ENCODE results near the gene PRSS33. TPM values are rescaled to one million over a fixed set of nuclear protein-coding genes. Genes with fewer than 3 reads are reported as not detected.

Gene PRSS33
- total RNA-seq, 1 experiment from 2014 or later, result not detected

GRCh38 chr16:2817340-2818271 lies 30.2 kb upstream of the PRSS33 start:
- H3K9me3 ChIP-seq (replicated peaks), result no peaks in the 10 kb centered on the region
- H3K36me3 ChIP-seq, result no peaks in the 10 kb centered on the region
- H3K4me3 ChIP-seq, result no peak overlapping the region
- H3K27me3 ChIP-seq (replicated peaks), result peaks cover 29% of the 10 kb centered on the region
- no peaks in the 10 kb centered on the region for H3K4me1 ChIP-seq (replicated peaks)
- no peak overlapping the region for H3K27ac ChIP-seq
- peak in 1 of 2 experiments; percentile 41 for DNase-seq (ENCODE audit: low read depth in 1 of 2, low spot score in 2 of 2)

- DNase-seq (ENCODE audit: low read depth in 1 of 2, low spot score in 2 of 2), result peak in 1 of 2 experiments; percentile 39
- H3K4me1 ChIP-seq (replicated peaks), result no peaks in the 10 kb centered on the region
- no peaks in the 10 kb centered on the region for H3K36me3 ChIP-seq
- no peaks in the 10 kb centered on the region for H3K9me3 ChIP-seq (replicated peaks)
- no peak within 1 kb of the TSS for H3K27ac ChIP-seq
- no peak within 1 kb of the TSS for H3K4me3 ChIP-seq
- peaks cover 27% of the 10 kb centered on the region for H3K27me3 ChIP-seq (replicated peaks)
These were observed 29.5 kb upstream of the PRSS33 start, which contains the start of gene PRSS21 for GRCh38 chr16:2816751-2817339. Gene PRSS21, plus strand, starts transcription at chr16:2817237. Its CDS starts 32 bp downstream, at chr16:2817269.

GRCh38 chr16:2815299-2815771 lies 28.0 kb upstream of the PRSS33 start:
- H3K9me3 ChIP-seq (replicated peaks), result no peaks in the 10 kb centered on the region
- H3K36me3 ChIP-seq, result no peaks in the 10 kb centered on the region
- H3K4me1 ChIP-seq (replicated peaks), result no peaks in the 10 kb centered on the region
- H3K27ac ChIP-seq, result no peak overlapping the region
- H3K27me3 ChIP-seq (replicated peaks), result peaks cover 31% of the 10 kb centered on the region
- no peak overlapping the region for H3K4me3 ChIP-seq
- peak in 1 of 2 experiments; percentile 35 for DNase-seq (ENCODE audit: low read depth in 1 of 2, low spot score in 2 of 2)

- Histone ChIP-seq H3K9me3 (replicated peaks) (no peaks in the 10 kb centered on the region), H3K27ac (no peak overlapping the region), H3K27me3 (replicated peaks) (peaks cover 30% of the 10 kb centered on the region), H3K4me1 (replicated peaks) (no peaks in the 10 kb centered on the region), H3K4me3 (no peak overlapping the region), H3K36me3 (no peaks in the 10 kb centered on the region)
- peak in 1 of 2 experiments; percentile 38 for DNase-seq (ENCODE audit: low read depth in 1 of 2, low spot score in 2 of 2)
These were observed 27.4 kb upstream of the PRSS33 start for GRCh38 chr16:2814551-2815298.

GRCh38 chr16:2813771-2814221 lies 26.4 kb upstream of the PRSS33 start:
- peak in 1 of 2 experiments; percentile 35 for DNase-seq (ENCODE audit: low read depth in 1 of 2, low spot score in 2 of 2)
- no peaks in the 10 kb centered on the region for H3K4me1 ChIP-seq (replicated peaks)
- no peak overlapping the region for H3K4me3 ChIP-seq
- no peak overlapping the region for H3K27ac ChIP-seq
- no peaks in the 10 kb centered on the region for H3K36me3 ChIP-seq
- H3K27me3 ChIP-seq (replicated peaks), result peaks cover 22% of the 10 kb centered on the region
- no peaks in the 10 kb centered on the region for H3K9me3 ChIP-seq (replicated peaks)

GRCh38 chr16:2811703-2812471 lies 24.5 kb upstream of the PRSS33 start:
- H3K4me3 ChIP-seq, result no peak overlapping the region

GRCh38 chr16:2810651-2811050 lies 23.3 kb upstream of the PRSS33 start:
- Histone ChIP-seq H3K4me1 (replicated peaks) (no peaks in the 10 kb centered on the region), H3K4me3 (no peak overlapping the region), H3K9me3 (replicated peaks) (no peaks in the 10 kb centered on the region; the same call in 1 of the 2 replicates), H3K27ac (no peak overlapping the region), H3K27me3 (replicated peaks) (peaks cover 16% of the 10 kb centered on the region), H3K36me3 (no peaks in the 10 kb centered on the region)
- DNase-seq (ENCODE audit: low read depth in 1 of 2, low spot score in 2 of 2), result peak in 1 of 2 experiments; percentile 26

More at GRCh38 chr16:2811703-2812471, 24.5 kb upstream of the PRSS33 start:
- H3K27me3 ChIP-seq (replicated peaks), result peaks cover 21% of the 10 kb centered on the region
- no peaks in the 10 kb centered on the region for H3K36me3 ChIP-seq
- no peaks in the 10 kb centered on the region for H3K4me1 ChIP-seq (replicated peaks)
- H3K27ac ChIP-seq, result no peak overlapping the region
- H3K9me3 ChIP-seq (replicated peaks), result no peaks in the 10 kb centered on the region; the same call in 1 of the 2 replicates
- DNase-seq (ENCODE audit: low read depth in 1 of 2, low spot score in 2 of 2), result peak in 1 of 2 experiments; percentile 33

- Histone ChIP-seq H3K9me3 (replicated peaks) (no peaks in the 10 kb centered on the region; the same call in none of the 2 replicates), H3K4me3 (no peak overlapping the region), H3K27me3 (replicated peaks) (peaks cover 10% of the 10 kb centered on the region), H3K4me1 (replicated peaks) (no peaks in the 10 kb centered on the region), H3K36me3 (no peaks in the 10 kb centered on the region), H3K27ac (no peak overlapping the region)
- DNase-seq (ENCODE audit: low read depth in 1 of 2, low spot score in 2 of 2), result no peak
These were observed 21.9 kb upstream of the PRSS33 start for GRCh38 chr16:2809149-2809760.

- H3K4me3 ChIP-seq, result no peak overlapping the region
- no peaks in the 10 kb centered on the region for H3K4me1 ChIP-seq (replicated peaks)
- H3K36me3 ChIP-seq, result no peaks in the 10 kb centered on the region
- no peak for DNase-seq (ENCODE audit: low read depth in 1 of 2, low spot score in 2 of 2)
- H3K27ac ChIP-seq, result no peak overlapping the region
- peaks cover 7% of the 10 kb centered on the region for H3K9me3 ChIP-seq (replicated peaks)
- H3K27me3 ChIP-seq (replicated peaks), result peaks cover 10% of the 10 kb centered on the region
These were observed 20.8 kb upstream of the PRSS33 start for GRCh38 chr16:2808181-2808580.

- Histone ChIP-seq H3K9me3 (replicated peaks) (peaks cover 7% of the 10 kb centered on the region), H3K4me1 (replicated peaks) (no peaks in the 10 kb centered on the region), H3K4me3 (no peak overlapping the region), H3K36me3 (no peaks in the 10 kb centered on the region), H3K27ac (no peak overlapping the region), H3K27me3 (replicated peaks) (peaks cover 3% of the 10 kb centered on the region)
- no peak for DNase-seq (ENCODE audit: low read depth in 1 of 2, low spot score in 2 of 2)
These were observed 18.9 kb upstream of the PRSS33 start for GRCh38 chr16:2806286-2806685.

GRCh38 chr16:2804728-2805127 lies 17.4 kb upstream of the PRSS33 start:
- Histone ChIP-seq H3K36me3 (no peaks in the 10 kb centered on the region), H3K4me1 (replicated peaks) (no peaks in the 10 kb centered on the region), H3K4me3 (no peak overlapping the region), H3K27ac (no peak overlapping the region), H3K9me3 (replicated peaks) (peaks cover 7% of the 10 kb centered on the region), H3K27me3 (replicated peaks) (peaks cover 9% of the 10 kb centered on the region)
- no peak for DNase-seq (ENCODE audit: low read depth in 1 of 2, low spot score in 2 of 2)

GRCh38 chr16:2803545-2804195 lies 16.3 kb upstream of the PRSS33 start:
- Histone ChIP-seq H3K36me3 (no peaks in the 10 kb centered on the region), H3K27ac (no peak overlapping the region), H3K27me3 (replicated peaks) (peaks cover 9% of the 10 kb centered on the region), H3K9me3 (replicated peaks) (peaks cover 7% of the 10 kb centered on the region), H3K4me3 (no peak overlapping the region), H3K4me1 (replicated peaks) (no peaks in the 10 kb centered on the region)
- DNase-seq (ENCODE audit: low read depth in 1 of 2, low spot score in 2 of 2), result no peak
